ENCODE data around the gene TMEM231. TPM values are rescaled to one million over a fixed set of nuclear protein-coding genes. Genes with fewer than 3 reads are reported as not detected.

Gene TMEM231
- total RNA-seq, 1 donor from 2014 or later: 18.2 TPM

DNA sequence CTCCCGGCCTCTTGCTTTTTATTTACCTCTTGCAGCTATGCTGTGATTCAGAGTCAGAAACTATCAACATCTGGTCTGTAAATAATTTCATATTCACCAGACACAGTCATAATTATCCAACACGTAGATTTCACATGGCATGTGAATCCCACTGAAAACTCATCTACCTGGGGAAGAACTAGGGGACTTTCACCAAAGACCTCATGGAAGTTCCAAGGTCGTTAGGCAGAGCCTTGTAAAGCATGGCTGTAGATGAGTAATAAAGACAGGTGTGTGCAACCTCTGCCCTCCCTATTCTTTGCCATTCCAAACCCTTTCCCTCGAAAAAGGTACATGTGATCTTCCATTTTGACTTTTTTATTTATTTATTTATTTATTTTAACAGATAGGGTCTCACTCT lies 18.3 kb downstream of the TMEM231 start:
- no peak overlapping the region for H3K27ac Mint-ChIP-seq
- no peak overlapping the region for H3K4me3 Mint-ChIP-seq
- H3K27me3 Mint-ChIP-seq: no peaks in the 10 kb centered on the region
- TF ChIP-seq, protein P1, sequence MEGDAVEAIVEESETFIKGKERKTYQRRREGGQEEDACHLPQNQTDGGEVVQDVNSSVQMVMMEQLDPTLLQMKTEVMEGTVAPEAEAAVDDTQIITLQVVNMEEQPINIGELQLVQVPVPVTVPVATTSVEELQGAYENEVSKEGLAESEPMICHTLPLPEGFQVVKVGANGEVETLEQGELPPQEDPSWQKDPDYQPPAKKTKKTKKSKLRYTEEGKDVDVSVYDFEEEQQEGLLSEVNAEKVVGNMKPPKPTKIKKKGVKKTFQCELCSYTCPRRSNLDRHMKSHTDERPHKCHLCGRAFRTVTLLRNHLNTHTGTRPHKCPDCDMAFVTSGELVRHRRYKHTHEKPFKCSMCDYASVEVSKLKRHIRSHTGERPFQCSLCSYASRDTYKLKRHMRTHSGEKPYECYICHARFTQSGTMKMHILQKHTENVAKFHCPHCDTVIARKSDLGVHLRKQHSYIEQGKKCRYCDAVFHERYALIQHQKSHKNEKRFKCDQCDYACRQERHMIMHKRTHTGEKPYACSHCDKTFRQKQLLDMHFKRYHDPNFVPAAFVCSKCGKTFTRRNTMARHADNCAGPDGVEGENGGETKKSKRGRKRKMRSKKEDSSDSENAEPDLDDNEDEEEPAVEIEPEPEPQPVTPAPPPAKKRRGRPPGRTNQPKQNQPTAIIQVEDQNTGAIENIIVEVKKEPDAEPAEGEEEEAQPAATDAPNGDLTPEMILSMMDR (conservative IDR thresholded peaks at IDR 0.05): no peak
- H3K4me1 Mint-ChIP-seq (ENCODE audit: unreplicated experiment): no peaks in the 10 kb centered on the region
- H3K9me3 Mint-ChIP-seq: no peaks in the 10 kb centered on the region
- peaks cover 5% of the 10 kb centered on the region for H3K36me3 Mint-ChIP-seq
- DNase-seq (ENCODE audit: extremely low spot score, unreplicated experiment): no peak

DNA sequence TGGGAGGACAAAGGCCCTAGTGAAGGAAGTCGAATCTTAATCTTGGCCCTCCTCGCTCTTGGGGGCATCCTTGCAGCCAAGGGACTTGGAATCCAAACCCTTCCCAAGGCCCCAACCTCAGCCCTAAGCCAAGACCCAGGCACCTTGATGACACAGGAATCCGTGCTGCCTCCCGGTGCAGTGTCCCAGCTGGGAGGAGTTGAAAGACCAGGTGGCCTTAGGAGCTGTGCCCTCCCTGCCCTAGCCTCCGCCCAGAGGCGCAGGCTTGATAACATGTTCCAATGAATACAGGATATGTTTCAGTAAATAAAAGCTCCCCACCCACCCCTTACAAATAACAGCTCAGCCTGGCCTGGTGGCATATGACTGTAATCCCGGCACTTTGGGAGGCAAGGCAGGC lies 20.2 kb downstream of the TMEM231 start, which contains the start of gene CHST5:
CHST5 (minus strand) TSS at position 208 of the 400 bp plus-strand sequence. CDS start 5,724 bp downstream, outside the sequence.
- Mint-ChIP-seq H3K4me1 (ENCODE audit: unreplicated experiment) (no peaks in the 10 kb centered on the region), H3K9me3 (no peaks in the 10 kb centered on the region), H3K27ac (no peak within 1 kb of the TSS), H3K4me3 (no peak within 1 kb of the TSS), H3K36me3 (peaks cover 5% of the 10 kb centered on the region), H3K27me3 (no peaks in the 10 kb centered on the region)
- no peak for DNase-seq (ENCODE audit: extremely low spot score, unreplicated experiment)
- TF ChIP-seq, protein P1 (conservative IDR thresholded peaks at IDR 0.05): no peak

DNA sequence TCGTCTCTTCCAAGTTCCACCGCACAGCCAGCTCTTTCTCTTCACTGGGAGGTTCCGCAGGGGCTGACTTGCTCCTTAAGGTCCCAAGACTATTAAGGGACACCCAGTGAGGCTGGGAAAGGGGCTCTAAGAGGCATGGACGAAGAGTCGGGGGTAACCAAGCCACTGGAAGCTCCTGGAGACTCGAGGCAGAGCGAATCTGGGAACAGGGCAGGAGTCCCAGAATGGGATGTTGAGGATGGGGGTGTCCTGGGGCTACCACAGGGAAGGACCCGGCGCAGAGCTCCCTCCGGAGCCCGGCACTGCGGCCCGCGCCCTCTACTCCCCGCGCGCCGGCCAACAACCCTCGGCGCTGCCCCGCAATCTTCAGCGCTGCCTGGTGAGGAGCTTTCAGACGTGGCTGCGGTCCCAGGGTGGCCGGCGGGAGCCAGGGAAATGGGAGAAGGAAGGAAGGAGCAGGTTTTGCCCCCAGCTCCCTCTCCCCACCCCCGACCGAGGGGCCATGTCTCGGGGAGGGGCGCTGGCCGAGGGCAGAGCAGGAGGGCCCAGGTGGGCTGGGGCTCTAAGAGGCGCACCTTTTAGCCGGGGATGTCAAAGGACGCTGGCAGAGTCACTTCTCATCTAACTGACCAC lies 20.7 kb downstream of the TMEM231 start:
- Mint-ChIP-seq H3K4me3 (no peak overlapping the region), H3K36me3 (peaks cover 1% of the 10 kb centered on the region), H3K4me1 (ENCODE audit: unreplicated experiment) (no peaks in the 10 kb centered on the region), H3K27me3 (no peaks in the 10 kb centered on the region), H3K27ac (no peak overlapping the region), H3K9me3 (no peaks in the 10 kb centered on the region)
- DNase-seq (ENCODE audit: extremely low spot score, unreplicated experiment): no peak
- TF ChIP-seq, protein P1 (conservative IDR thresholded peaks at IDR 0.05): no peak

DNA sequence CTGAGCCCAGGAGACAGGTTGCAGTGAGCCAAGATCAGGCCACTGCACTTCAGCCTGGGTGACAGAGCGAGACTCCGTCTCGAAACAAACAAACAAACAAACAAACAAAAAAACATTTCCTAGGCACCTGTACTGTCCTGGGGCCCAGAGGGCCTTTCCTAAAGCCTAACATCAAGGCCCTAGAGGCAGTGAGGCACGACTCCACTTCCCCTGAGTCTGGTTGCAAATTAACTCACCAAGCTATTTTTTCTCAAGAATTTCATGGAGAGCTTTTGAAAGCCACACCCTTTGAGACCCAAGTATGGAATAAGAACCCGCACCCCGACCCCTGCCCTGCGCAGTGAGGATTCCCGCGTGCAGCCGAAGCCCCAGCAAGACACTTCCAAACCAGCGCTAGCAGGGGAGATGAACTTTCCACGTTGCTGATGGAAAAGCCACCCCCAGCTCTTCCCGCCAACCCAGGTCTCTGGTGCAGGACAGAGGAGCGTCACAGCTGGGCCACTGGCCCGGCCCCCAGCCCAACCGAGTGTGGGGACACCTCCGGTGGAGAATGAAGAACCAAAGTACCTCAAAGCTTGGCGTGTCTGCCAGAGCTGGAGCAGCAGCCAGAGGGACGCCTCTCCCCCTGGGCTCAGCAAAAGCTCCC lies 21.4 kb downstream of the TMEM231 start:
- DNase-seq (ENCODE audit: extremely low spot score, unreplicated experiment): no peak
- Mint-ChIP-seq H3K4me1 (ENCODE audit: unreplicated experiment) (no peaks in the 10 kb centered on the region), H3K27ac (no peak overlapping the region), H3K9me3 (no peaks in the 10 kb centered on the region), H3K36me3 (no peaks in the 10 kb centered on the region), H3K27me3 (no peaks in the 10 kb centered on the region), H3K4me3 (no peak overlapping the region)
- TF ChIP-seq, protein P1 (conservative IDR thresholded peaks at IDR 0.05): no peak

DNA sequence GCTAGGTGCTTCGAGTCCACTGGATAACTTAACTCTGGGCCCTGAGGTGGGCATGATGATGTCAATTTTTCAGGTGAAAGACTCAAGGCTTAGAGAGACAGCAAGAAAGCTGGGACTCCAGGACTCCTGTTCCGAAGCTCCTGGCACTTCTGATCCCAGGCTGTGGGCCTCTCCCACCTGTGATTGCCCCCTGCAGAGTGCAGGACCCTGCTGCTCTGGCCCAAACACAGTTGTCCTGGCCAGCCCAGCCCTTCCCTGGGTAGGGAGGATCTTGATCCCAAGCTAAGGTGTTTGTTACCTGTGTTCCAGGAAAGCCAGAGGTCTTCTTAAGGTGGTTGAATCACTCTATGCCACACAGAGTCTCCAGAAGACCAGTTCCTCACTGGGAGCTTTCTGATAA lies 23.3 kb downstream of the TMEM231 start:
- DNase-seq (ENCODE audit: extremely low spot score, unreplicated experiment): no peak
- H3K4me3 Mint-ChIP-seq: no peak overlapping the region
- H3K4me1 Mint-ChIP-seq (ENCODE audit: unreplicated experiment): no peaks in the 10 kb centered on the region
- no peaks in the 10 kb centered on the region for H3K9me3 Mint-ChIP-seq
- no peaks in the 10 kb centered on the region for H3K27me3 Mint-ChIP-seq
- no peaks in the 10 kb centered on the region for H3K36me3 Mint-ChIP-seq
- H3K27ac Mint-ChIP-seq: no peak overlapping the region
- TF ChIP-seq, protein P1 (conservative IDR thresholded peaks at IDR 0.05): no peak
